ENCODE measurements around the gene DAW1.

DNA sequence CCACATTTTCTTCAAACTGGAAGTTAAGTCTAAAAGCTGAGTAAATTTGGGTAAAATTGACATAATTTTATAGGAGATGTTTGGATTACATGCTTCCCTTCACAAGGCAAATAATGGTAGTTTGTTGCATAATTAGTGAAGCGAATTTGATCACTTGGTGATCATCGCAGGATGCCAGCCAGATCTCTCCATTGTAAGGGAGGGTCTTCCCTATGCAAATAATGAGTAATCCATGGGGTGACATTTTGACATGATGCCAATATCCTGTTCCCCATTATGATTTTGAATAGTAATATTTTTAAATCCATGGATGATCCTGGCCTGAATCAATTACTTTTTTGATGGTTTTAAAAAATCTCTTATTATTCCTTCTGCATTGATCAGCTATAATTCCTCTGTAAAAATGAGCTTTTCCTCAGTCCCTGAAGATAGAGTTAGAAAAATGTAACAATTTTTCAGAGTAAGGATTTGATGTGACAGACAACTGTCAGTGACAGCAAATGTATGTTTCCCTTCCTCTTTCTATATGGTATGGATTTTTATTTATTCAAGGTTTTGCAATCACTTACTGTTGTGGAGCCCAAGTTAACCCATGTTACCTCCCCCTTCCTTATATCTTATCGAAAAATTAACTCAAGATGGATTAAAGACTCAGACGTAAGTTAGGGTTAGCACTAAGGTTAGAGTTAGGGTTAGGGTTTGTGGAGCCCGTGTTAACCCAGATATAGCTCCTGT lies 36.3 kb upstream of the DAW1 start:
- TF ChIP-seq EZH2 (IDR thresholded peaks at IDR 0.05; ENCODE audit: insufficient read depth, poor library complexity, severe bottlenecking) = no peak
- TF ChIP-seq EZH2phosphoT487 (IDR thresholded peaks at IDR 0.05; ENCODE audit: insufficient read depth, low read depth) = no peak

Measured in GM23248 (cell line).